ENCODE results near the gene OR5D13. TPM values are rescaled to one million over a fixed set of nuclear protein-coding genes. Genes with fewer than 3 reads are reported as not detected.

OR5D13 gene
- total RNA-seq = not detected

- H3K27ac Mint-ChIP-seq = no peak within 1 kb of the TSS
Measured at GRCh38 chr11:55773138-55773537, at the start of gene OR5D13. Gene OR5D13 (plus strand): TSS chr11:55773438. CDS start chr11:55773438, 0 bp downstream.

GRCh38 chr11:55726715-55727324 lies 46.4 kb upstream of the OR5D13 start:
- Mint-ChIP-seq H3K4me3 (no peak overlapping the region), H3K4me1 (ENCODE audit: low read depth) (no peaks in the 10 kb centered on the region), H3K9me3 (peaks cover 3% of the 10 kb centered on the region), H3K27ac (no peak overlapping the region), H3K36me3 (ENCODE audit: low read depth) (no peaks in the 10 kb centered on the region), H3K27me3 (ENCODE audit: low read depth) (no peaks in the 10 kb centered on the region)
- DNase-seq = peak; percentile 11
- CTCF ChIA-PET = no interaction called here
- intact Hi-C loops (cut with micrococcal nuclease) = loop anchor here (10.0 kb wide), 1 partner anchor 58 kb away; no protein-coding TSS in a partner anchor

More at GRCh38 chr11:55773138-55773537, at the start of gene OR5D13:
- no peak for DNase-seq
- H3K9me3 Mint-ChIP-seq = peaks cover 14% of the 10 kb centered on the region
- H3K27me3 Mint-ChIP-seq (ENCODE audit: low read depth) = no peaks in the 10 kb centered on the region
- H3K36me3 Mint-ChIP-seq (ENCODE audit: low read depth) = no peaks in the 10 kb centered on the region
- no peaks in the 10 kb centered on the region for H3K4me1 Mint-ChIP-seq (ENCODE audit: low read depth)
- intact Hi-C loops (cut with micrococcal nuclease) = no loop called here
- no peak within 1 kb of the TSS for H3K4me3 Mint-ChIP-seq
- CTCF ChIA-PET = no interaction called here

GRCh38 chr11:55732936-55733335 lies 40.3 kb upstream of the OR5D13 start:
- Mint-ChIP-seq H3K36me3 (ENCODE audit: low read depth) (no peaks in the 10 kb centered on the region), H3K9me3 (peaks cover 15% of the 10 kb centered on the region), H3K4me1 (ENCODE audit: low read depth) (no peaks in the 10 kb centered on the region), H3K4me3 (no peak overlapping the region), H3K27me3 (ENCODE audit: low read depth) (no peaks in the 10 kb centered on the region), H3K27ac (no peak overlapping the region)
- intact Hi-C loops (cut with micrococcal nuclease) = no loop called here
- CTCF ChIA-PET = no interaction called here
- DNase-seq = no peak

DNA sequence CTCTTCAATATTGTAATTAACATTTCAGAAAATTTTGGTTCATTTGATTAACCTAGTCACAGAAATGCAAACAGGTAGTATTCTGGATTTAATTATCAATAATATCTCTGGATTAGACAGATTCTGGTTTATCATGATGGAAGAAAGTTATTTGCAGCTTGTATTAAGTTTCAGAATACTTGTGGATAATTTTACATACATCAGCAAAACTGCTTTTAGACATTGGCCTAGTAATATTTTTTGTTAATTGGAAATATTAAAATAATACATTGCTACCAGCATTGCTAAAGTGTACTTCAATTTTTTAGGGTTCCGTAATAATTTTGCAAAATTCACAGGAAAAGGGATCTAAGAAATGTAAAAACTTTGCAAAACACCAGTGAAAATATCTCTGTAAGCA lies 18.4 kb downstream of the OR5D13 start:
- H3K9me3 Mint-ChIP-seq = peaks cover 10% of the 10 kb centered on the region
- intact Hi-C loops (cut with micrococcal nuclease) = no loop called here
- no peak overlapping the region for H3K27ac Mint-ChIP-seq

GRCh38 chr11:55793321-55793720 lies 20.1 kb downstream of the OR5D13 start:
- CTCF ChIA-PET = no interaction called here
- H3K27me3 Mint-ChIP-seq (ENCODE audit: low read depth) = no peaks in the 10 kb centered on the region
- no peak overlapping the region for H3K27ac Mint-ChIP-seq
- H3K4me1 Mint-ChIP-seq (ENCODE audit: low read depth) = no peaks in the 10 kb centered on the region
- no peak for DNase-seq
- H3K4me3 Mint-ChIP-seq = no peak overlapping the region
- intact Hi-C loops (cut with micrococcal nuclease) = no loop called here
- H3K36me3 Mint-ChIP-seq (ENCODE audit: low read depth) = no peaks in the 10 kb centered on the region
- peaks cover 10% of the 10 kb centered on the region for H3K9me3 Mint-ChIP-seq

More for the DNA sequence above, 18.4 kb downstream of the OR5D13 start:
- no peaks in the 10 kb centered on the region for H3K36me3 Mint-ChIP-seq (ENCODE audit: low read depth)
- H3K4me1 Mint-ChIP-seq (ENCODE audit: low read depth) = no peaks in the 10 kb centered on the region
- DNase-seq = no peak
- CTCF ChIA-PET = no interaction called here
- H3K27me3 Mint-ChIP-seq (ENCODE audit: low read depth) = no peaks in the 10 kb centered on the region
- no peak overlapping the region for H3K4me3 Mint-ChIP-seq

DNA sequence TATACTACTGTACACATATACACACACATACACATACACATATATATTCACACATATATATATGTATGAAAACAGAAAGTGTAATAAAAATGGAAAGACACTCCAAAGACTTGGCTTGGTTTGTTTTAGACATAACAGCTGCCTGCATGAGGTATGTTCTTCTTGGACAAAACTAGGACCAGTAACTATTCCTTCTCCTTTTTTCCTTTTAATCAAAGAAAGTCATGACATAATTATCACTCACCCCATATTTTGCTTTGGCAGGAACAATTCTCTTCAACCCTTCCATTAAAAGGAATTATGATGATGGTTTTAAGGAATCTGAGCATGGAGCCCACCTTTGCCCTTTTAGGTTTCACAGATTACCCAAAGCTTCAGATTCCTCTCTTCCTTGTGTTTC lies 22.0 kb downstream of the OR5D13 start, which contains the start of gene OR5D14:
Gene OR5D14 (plus strand): TSS at position 301 of the 400 bp plus-strand sequence. CDS start 0 bp downstream, at position 301.
- H3K4me1 Mint-ChIP-seq (ENCODE audit: low read depth) = no peaks in the 10 kb centered on the region
- H3K9me3 Mint-ChIP-seq = peaks cover 11% of the 10 kb centered on the region
- no peak within 1 kb of the TSS for H3K4me3 Mint-ChIP-seq
- DNase-seq = no peak
- H3K27ac Mint-ChIP-seq = no peak within 1 kb of the TSS
- CTCF ChIA-PET = no interaction called here
- no peaks in the 10 kb centered on the region for H3K36me3 Mint-ChIP-seq (ENCODE audit: low read depth)
- no peaks in the 10 kb centered on the region for H3K27me3 Mint-ChIP-seq (ENCODE audit: low read depth)
- intact Hi-C loops (cut with micrococcal nuclease) = no loop called here

- no peaks in the 10 kb centered on the region for H3K27me3 Mint-ChIP-seq (ENCODE audit: low read depth)
- DNase-seq = no peak
- peaks cover 26% of the 10 kb centered on the region for H3K9me3 Mint-ChIP-seq
- H3K27ac Mint-ChIP-seq = no peak overlapping the region
- H3K36me3 Mint-ChIP-seq (ENCODE audit: low read depth) = no peaks in the 10 kb centered on the region
- CTCF ChIA-PET = no interaction called here
- intact Hi-C loops (cut with micrococcal nuclease) = no loop called here
- no peaks in the 10 kb centered on the region for H3K4me1 Mint-ChIP-seq (ENCODE audit: low read depth)
- H3K4me3 Mint-ChIP-seq = no peak overlapping the region
Measured at GRCh38 chr11:55806248-55806647, 33.0 kb downstream of the OR5D13 start.

DNA sequence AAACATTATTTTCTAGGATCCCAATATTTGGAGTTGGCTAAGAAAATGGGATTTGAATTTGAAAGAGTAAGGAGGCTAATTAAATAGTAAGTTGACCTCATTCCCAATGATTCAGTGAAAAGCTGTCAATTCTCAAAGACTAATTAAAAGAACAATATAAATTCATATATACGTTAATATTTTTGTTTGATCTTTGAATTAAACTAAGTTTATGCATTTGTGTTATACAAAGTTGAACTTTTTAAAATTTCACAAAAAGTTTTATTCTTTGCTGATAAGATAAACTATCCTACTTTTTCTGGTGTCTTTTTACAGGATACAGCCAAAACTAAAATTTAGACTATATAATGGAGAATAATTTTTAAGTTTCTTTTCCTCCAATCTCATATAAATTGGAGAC lies 37.8 kb downstream of the OR5D13 start, which contains the start of gene OR5L1:
Gene OR5L1 (plus strand): TSS at position 301 of the 400 bp plus-strand sequence. CDS start 100 bp downstream, outside the sequence.
- DNase-seq = no peak
- Mint-ChIP-seq H3K27ac (no peak within 1 kb of the TSS), H3K36me3 (ENCODE audit: low read depth) (no peaks in the 10 kb centered on the region), H3K27me3 (ENCODE audit: low read depth) (no peaks in the 10 kb centered on the region), H3K4me3 (no peak within 1 kb of the TSS), H3K9me3 (peaks cover 16% of the 10 kb centered on the region), H3K4me1 (ENCODE audit: low read depth) (no peaks in the 10 kb centered on the region)
- CTCF ChIA-PET = no interaction called here
- intact Hi-C loops (cut with micrococcal nuclease) = no loop called here

DNA sequence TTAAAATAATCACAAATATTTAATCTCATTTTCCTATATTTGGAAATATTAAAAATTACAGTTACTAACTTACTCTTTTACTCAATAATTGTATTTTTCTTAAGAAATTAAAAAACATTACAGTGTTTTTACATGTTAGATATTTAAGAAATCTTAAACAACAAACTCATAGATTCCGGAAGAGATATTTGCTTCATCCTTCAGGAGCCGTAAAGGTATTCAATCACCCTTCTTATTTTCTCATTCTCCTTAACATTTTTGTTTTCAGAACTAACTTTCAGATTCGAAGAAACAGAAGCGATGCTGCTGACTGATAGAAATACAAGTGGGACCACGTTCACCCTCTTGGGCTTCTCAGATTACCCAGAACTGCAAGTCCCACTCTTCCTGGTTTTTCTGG lies 46.1 kb downstream of the OR5D13 start, which contains the start of gene OR5D18:
Gene OR5D18 (plus strand): TSS at position 301 of the 400 bp plus-strand sequence. CDS start 0 bp downstream, at position 301.
- H3K27ac Mint-ChIP-seq = no peak within 1 kb of the TSS
- CTCF ChIA-PET = no interaction called here
- H3K27me3 Mint-ChIP-seq (ENCODE audit: low read depth) = no peaks in the 10 kb centered on the region
- no peaks in the 10 kb centered on the region for H3K36me3 Mint-ChIP-seq (ENCODE audit: low read depth)
- H3K9me3 Mint-ChIP-seq = peaks cover 12% of the 10 kb centered on the region
- no peaks in the 10 kb centered on the region for H3K4me1 Mint-ChIP-seq (ENCODE audit: low read depth)
- intact Hi-C loops (cut with micrococcal nuclease) = no loop called here
- no peak for DNase-seq
- H3K4me3 Mint-ChIP-seq = no peak within 1 kb of the TSS

Other genes starting within 250 kb of the OR5D13 start
- gene OR4C15, start 219.0 kb upstream of the OR5D13 start, total RNA-seq = not detected
- gene OR4C16, start 201.3 kb upstream of the OR5D13 start, total RNA-seq = not detected
- not detected for gene OR4C11, start 165.8 kb upstream of the OR5D13 start, total RNA-seq
- not detected for gene OR4P4, start 138.3 kb upstream of the OR5D13 start, total RNA-seq
- not detected for gene OR4S2, start 125.1 kb upstream of the OR5D13 start, total RNA-seq
- gene OR4C6, start 111.2 kb upstream of the OR5D13 start, total RNA-seq = not detected
- not detected for gene OR5D14, start 22.1 kb downstream of the OR5D13 start, total RNA-seq
- gene OR5L1, start 37.9 kb downstream of the OR5D13 start, total RNA-seq = not detected
- gene OR5D18, start 46.2 kb downstream of the OR5D13 start, total RNA-seq = not detected
- gene OR5L2, start 53.8 kb downstream of the OR5D13 start, total RNA-seq = not detected
- not detected for gene OR5D16, start 65.3 kb downstream of the OR5D13 start, total RNA-seq
- not detected for gene TRIM51, start 109.9 kb downstream of the OR5D13 start, total RNA-seq
- gene OR5W2, start 141.1 kb downstream of the OR5D13 start, total RNA-seq = not detected
- not detected for gene OR5I1, start 163.0 kb downstream of the OR5D13 start, total RNA-seq
- not detected for gene OR10AG1, start 196.5 kb downstream of the OR5D13 start, total RNA-seq
- not detected for gene OR5F1, start 221.2 kb downstream of the OR5D13 start, total RNA-seq

Data from activated naive CD4-positive, alpha-beta T cell treated with anti-CD3 and anti-CD28 coated beads for 36 hours (primary cell).